Measurements from ENCODE around the gene SFXN5. TPM values are rescaled to one million over a fixed set of nuclear protein-coding genes. Genes with fewer than 3 reads are reported as not detected.

SFXN5 gene
- total and polyA plus RNA-seq, 2 of the 8 experiments (the other 6 are each of a cell fraction or from before 2014, with no cell fraction given): 29.3 to 33.1 TPM

GRCh38 chr2:72985891-72986683 is 85.4 kb downstream of the SFXN5 start (continued):
- TF ChIP-seq MAX (IDR thresholded peaks at IDR 0.05): no peak
- no peak for TF ChIP-seq TAF7 (optimal IDR thresholded peaks at IDR 0.05; ENCODE audit: borderline replicate concordance, low read depth, low read length)
- no peak for TF ChIP-seq TEAD4 (IDR thresholded peaks at IDR 0.05; ENCODE audit: low read depth, low read length)
- no peak for TF ChIP-seq SIN3A (conservative IDR thresholded peaks at IDR 0.05 in 1 of 2, IDR thresholded peaks at IDR 0.05 in 1 of 2; ENCODE audit: low read depth in 1 of 2, low read length in 2 of 2)
- no peak for TF ChIP-seq ZNF274 (IDR thresholded peaks at IDR 0.05; ENCODE audit: borderline replicate concordance, extremely low read depth, low read length)
- TF ChIP-seq SUZ12 (IDR thresholded peaks at IDR 0.05; ENCODE audit: low read length): no peak
- TF ChIP-seq EGR1 (IDR thresholded peaks at IDR 0.05; ENCODE audit: borderline replicate concordance, low read depth, low read length): no peak
